GM18909 (cell line): ENCODE measurements around the gene RPL22.
"Not testable (repeated sequence)": the region's sequence is repeated elsewhere in the genome, so short reads cannot be mapped to it uniquely, and the experiment has no call there.

ENCODE experiments used
- ATAC-seq: cut with Tn5 transposase; IDR thresholded peaks from one replicate; pipeline ENCODE4 v1.9.1; 2021; ENCODE audit warnings: mild to moderate bottlenecking; ENCODE audit not compliant: unreplicated experiment, poor library complexity

Gene RPL22

DNA sequence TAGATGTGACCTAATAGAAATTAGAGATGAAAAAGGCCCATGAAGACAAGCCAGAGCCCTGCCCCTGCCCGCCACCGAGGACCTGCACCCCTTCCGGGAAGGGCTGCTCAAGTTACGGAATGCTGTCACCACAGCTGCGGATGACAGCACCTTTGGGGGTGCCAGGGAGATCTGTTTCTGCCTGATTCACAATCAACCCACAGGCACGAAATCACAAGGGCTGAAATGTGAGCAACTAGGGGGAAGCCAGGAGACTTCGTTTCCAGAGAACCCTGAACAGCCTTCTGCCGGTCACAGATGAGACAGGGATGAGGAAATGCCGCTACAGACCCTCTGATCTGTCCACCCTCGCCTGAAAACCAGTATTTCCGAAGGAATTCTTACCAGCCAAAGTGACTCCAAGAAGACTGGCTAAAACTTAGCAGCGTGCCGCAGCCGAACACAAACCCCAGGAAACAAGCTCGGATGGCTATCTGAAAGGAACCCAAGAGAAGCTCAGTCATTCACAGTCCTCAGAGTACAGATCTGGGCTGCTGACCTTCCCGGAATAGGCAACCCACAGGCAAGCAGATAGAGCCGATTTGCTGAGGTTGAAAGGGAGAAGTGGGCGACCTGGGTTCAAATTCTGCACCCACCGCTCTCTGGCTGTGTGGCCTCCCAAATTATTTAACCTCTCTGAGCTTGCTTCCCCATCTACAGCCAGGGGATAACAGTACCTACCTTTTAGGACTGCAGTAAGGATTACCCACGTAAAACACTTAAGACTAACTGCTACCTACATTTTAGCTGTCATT is 35.3 kb upstream of the RPL22 start:
- peak; percentile 4 for ATAC-seq

DNA sequence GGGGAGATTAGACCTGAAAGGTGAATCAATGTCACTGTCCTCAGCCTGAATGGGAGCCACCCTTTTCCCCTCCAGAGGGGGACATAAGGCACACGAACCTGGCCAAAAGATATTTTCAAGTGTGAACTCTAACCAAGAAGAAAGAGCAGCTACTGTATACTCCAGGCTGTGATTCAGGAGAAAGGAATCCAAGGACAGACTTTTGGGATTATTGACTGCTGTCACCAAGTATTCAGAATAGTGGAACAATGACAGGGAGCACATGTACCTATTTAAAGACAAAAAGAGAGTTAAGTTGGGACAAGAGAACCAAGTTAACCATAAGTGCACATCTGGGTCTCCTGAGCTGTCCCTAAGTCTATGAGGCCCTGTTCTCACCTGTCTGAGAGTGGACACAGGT is 34.0 kb upstream of the RPL22 start:
- ATAC-seq = no peak

DNA sequence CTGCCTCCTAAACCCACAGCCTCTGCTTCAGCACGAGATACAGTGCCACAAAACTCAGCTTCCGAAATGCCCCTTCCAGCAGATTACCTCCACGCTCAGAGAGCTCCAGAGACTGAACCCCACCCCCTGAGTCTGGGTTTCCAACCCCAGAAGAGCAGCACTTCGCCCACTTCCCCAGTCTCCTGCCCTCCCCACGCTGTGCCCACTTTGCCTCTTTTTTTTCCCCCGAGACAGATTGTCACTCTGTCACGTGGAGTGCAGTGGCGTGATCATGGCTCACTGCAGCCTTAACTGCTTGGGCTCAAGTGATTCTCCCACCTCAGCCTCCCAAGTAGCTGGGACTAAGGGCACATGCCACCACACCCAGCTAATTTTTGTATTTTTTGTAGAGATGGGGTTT is 26.3 kb upstream of the RPL22 start:
- no peak for ATAC-seq

- no peak for ATAC-seq
Measured at GRCh38 chr1:6224718-6225117, 25.3 kb upstream of the RPL22 start.

DNA sequence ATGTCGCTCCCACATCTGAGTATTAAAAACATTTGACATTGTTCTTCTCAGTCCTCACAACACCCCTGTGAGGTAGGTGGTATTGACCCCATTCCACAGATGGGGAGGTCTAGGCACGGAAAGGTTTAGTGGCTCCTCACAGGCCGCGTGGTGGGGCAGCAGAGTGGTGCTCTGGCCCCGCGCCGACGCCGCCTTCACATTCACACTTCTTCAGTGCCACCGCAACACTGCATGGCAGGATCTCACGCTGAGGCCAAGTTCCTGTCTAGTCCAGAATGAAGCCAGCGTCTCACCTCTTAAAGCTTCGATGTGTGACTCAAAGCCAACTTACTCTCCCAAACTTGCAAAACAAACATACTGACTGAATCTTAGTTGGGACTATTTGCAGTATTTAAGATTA is 24.2 kb upstream of the RPL22 start:
- no peak for ATAC-seq

- ATAC-seq = no peak
Measured at GRCh38 chr1:6222636-6223035, 23.2 kb upstream of the RPL22 start.

DNA sequence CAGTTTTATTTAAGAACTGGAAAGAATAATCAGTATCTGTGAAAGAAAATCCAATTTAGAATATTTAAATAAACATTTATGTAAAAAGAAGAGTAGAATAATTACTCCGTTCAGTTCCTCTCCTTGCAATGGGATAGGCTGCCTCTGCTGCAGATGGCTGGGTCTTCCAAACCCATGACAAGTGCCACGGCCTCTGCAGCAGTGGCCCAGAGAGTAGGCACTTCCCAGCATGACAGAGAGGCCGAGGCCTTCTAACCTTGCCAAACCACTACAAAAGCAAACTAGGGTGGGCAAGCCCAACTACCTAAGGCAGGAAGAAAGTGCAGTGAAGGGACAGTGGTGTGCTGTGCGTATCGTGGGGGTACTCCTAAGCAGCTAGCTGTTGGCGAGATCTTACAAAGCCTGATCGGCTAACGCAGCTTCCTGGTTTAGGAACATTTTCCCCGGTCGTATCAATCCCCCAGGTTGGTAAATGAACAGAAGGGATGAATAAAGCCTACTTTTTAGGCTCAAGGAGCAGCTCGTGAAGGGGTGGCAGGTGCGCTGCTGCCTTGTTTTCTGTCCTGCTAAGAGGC is 21.9 kb upstream of the RPL22 start:
- ATAC-seq = no peak

DNA sequence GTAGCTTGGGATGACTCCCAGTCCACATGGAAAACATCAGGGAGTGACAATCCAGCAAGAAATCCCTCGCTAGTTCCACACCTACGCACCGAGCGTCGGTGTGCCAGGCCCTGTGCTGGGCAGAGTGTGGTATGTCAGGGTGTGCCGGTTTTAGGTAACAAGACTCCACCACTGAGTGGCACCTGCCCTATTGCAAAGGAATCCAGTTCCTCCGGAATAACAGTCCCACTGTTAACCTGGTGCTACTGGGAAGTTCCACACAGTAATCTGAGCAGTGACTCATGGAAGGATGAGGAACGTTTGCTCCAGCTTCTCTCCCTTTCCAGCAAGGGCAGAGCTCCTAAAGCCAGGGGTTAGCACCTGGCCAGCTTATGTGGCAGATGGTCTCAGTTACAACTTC is 20.8 kb upstream of the RPL22 start:
- ATAC-seq = no peak

GRCh38 chr1:6219641-6220040 is 20.2 kb upstream of the RPL22 start:
- not testable (repeated sequence) for ATAC-seq

DNA sequence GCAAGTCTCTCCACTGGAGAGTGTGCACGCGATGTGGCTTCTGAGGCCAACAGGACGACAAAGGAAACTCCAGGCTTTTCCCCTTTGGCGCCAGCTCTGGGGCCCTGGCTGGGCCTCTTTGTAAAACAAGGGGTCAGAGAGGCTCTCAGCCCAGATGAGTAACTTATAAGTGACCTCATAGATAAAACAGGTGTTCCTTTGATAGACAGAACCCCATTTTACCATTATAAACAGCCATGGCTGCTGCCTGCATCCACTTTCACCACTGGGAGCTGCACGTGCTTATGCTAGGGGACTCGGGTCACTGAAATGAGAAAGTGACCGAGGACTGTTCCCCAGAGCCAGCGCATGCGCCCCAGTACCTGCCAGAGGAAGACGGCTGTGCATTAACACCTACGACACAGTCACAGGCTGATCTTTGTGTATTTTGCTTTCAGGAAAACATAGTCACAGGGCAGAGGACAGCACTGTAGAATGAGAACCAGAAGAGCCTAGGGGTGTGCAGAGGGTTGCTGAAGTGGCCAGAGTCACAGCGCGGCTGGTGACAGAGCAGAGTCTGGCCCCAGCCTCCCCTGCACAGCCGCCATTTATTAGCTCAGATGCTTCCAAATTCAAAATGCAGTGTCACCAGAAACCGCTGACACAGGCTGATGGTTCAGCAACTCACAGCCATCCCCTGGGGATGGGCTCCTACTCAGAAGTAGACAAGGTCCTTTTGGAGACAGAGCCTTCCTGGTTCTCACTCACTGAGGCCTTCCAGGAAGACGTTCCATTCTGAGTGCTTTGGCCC is 19.2 kb upstream of the RPL22 start:
- no peak for ATAC-seq

DNA sequence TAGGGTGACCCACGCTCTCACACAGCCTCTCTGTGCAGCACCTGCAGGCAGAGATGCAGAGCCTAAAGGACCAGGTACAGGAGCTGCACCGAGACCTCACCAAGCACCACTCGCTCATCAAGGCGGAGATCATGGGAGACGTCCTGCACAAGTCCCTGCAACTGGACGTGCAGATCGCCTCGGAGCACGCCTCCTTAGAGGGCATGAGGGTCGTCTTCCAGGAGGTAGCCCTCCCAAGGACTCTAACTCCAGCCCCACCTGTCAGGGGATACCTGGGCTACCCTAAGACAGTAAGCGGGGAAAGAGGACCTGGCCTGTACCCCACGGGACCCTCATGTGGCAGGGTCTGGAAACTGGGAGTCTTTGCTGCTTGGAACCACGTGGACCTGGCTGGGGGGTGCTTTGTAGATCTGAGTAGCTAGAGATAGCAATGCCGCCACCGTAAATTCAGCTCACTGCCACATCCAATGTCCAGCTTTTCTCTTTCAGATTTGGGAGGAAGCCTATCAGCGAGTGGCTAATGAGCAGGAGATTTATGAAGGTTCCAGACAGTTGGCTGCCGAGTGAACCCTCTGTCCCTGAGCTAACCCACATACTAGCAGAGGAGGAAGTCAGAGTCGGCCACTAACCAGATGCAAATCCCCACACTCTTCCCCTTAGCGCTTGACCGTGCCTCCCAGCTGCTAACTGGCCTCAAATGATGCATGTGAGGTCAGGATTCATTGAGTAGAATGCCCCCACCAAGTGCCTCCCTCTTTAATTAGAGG is 13.0 kb upstream of the RPL22 start:
- ATAC-seq = no peak

- ATAC-seq = no peak
Measured at GRCh38 chr1:6211731-6212130, 12.3 kb upstream of the RPL22 start.

DNA sequence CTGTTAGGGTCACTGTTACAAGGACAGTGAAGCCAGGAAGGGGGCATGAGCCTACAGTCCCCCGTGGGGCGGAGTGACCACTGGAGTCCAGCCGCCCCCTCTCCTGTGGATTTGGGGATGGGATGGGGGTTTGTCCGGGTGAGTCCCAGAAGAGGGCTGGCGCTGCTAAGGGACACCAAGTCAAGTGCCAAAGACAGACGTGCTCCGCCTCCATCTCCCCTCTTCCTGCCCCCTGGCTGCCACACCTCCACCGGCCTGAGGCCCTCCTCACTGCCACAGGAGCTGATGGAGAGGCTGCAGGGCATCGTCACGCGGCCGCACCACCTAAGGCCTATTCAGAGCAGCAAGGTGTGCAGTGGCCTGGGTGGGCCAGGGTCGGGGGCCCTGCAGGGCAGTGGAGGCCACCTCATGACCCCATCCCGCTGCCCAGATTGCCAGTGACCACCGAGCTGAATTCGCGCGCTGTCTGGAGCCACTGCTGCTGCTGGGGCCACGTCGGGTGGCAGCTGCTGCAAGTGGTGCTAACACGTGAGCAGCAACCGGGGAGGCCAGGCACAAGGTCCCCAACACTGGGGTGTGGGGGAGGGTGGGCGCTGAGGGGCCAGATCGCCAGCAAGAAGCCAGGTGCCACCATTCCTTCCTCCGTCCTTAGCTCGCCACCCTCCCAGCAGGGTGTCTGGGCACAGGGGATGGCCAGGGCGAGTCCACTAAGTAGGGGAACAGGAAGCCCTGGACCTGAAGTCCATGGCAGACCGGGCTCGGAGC is 11.4 kb upstream of the RPL22 start:
- ATAC-seq = no peak

DNA sequence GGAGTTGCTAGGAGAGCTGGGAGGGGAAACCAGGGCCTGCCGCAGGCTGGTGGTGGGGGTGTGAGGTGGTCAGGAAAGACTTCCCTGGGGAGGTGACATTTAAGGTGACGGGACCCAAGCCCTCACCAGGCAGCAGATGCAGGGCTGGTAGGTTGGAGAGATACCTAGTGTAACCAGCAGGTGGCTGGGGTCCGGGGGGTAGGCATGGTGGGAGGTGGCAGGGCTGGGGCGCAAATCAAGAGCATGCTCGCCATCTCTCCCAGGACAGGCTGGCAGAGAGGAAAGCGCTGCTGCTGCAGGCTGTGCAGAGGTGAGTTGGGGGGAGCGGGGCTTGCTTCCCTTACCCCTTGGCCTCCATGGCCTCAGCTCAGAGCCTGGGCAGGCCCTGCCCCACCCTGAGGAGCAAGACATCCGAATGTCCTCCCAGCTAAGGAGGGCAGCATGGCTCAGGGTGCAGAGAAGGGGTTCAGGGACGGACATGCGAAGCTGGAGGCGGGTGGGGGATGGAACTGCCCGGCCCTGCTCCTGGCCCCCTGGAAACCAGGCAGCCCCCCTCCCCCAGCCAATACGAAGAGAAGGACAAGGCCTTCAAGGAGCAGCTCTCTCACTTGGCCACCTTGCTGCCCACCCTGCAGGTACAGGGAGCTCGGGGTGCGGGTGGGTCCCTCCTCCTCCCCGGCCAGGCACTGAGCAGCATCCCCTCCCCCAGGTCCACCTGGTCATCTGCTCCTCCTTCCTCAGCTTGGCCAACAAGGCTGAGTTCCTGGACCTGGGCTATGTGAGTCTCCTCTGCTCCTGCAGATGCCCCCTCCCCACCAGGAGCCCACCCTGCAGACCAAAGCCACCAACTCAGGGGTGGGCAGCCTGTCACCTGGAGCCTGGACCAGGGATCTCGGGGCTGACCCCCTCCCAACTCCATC is 10.5 kb upstream of the RPL22 start:
- no peak for ATAC-seq

- no peak for ATAC-seq
Measured at GRCh38 chr1:6208723-6209660, 9.6 kb upstream of the RPL22 start.

- no peak for ATAC-seq
Measured at GRCh38 chr1:6207921-6208320, 8.5 kb upstream of the RPL22 start.

GRCh38 chr1:6207075-6207885 is 7.9 kb upstream of the RPL22 start:
- ATAC-seq = no peak
